HL-60/S4 treated with phorbol 12-myristate 13-acetate at 8.2 ng/mL for 4 days and 3 days (cell line): Measurements from ENCODE around the gene CLCNKB.
"Not testable (repeated sequence)": the region's sequence is repeated elsewhere in the genome, so short reads cannot be mapped to it uniquely, and the experiment has no call there.

ENCODE experiments used
- in situ Hi-C: fragments of 300-500 bp; cut with MboI; formaldehyde crosslinking; loops from 2 replicates; pipeline ENCODE4 v1.15.0; 2022; ENCODE audit warnings: low sequenced_read_pairs

CLCNKB gene

DNA sequence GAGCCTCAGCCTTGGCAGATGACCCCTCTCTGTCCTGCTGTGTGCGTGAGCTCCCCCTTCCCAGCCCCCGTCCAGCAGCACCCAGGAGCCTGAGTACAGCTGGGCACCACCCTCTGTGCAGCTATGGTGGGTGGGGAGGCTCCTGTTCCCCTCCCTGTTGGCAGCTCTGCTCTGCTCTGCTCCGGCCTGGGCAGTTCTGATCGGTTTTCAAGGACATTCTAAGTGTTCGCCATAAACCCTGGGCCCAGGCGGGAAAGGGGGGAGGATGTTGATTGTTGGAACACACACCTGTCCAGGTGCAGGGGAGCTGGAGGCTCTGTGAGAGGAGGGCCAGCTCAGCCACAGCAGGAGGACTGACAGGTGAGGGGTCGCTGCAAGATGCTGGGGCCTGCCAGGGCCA lies at the start of gene CLCNKB:
Gene CLCNKB (plus strand): TSS at position 262 of the 400 bp plus-strand sequence. CDS start 711 bp downstream, outside the sequence.
- in situ Hi-C loops = no loop called here

DNA sequence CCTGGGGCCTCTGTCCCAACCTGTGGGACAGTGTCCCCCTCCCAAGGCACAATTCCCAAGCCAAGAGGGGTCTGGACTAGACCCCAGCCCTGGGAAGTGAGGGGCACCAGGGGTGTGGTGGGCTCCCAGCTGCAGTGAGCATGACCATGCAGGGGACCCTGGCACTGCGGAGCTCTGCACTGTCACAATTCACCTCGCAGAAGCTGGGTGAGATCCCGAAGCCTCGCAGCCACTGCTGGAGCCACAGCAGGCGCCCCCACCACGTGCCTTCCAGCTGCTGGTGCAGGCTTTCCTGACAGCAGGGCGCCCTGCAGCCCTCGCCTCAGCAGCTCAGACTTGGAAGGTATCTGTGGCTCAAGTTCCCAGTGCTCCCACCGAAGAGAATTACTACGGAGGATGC lies 49.5 kb upstream of the CLCNKB start:
- in situ Hi-C loops = no loop called here

DNA sequence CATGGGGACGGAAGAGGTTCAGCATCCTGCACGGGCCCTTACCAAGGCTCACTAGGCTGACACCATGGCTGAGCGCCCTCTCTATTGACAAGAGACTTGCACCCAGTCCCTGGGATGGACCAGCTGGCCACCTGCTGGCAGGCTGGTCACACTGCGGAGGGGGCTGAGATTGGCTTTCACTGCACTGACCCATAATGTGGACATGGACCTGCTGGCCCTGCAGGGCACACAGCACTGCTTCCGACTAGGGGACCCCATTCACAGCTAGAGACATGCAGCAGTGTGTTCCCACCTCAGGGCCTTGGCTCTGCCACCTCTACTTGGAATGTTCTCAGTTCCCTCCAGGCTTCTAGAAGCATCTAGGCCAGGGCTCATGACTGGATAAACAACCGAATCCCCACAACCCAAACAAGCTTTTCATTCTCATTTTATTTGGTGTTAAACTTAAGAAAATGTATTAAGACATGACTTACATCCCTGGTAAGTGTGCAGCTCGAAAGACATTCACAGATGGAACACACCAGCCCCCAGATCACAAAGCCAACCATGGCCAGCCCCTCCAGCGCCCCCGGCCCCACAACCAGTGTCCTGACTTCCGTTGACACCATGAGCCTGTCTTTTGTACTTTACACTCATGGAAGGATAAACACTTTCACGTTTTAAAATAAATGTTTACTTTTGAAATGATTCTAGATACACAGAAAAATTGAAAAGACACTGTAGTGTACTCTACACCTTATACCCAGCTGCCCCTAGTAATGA lies 48.8 kb upstream of the CLCNKB start:
- in situ Hi-C loops = no loop called here

DNA sequence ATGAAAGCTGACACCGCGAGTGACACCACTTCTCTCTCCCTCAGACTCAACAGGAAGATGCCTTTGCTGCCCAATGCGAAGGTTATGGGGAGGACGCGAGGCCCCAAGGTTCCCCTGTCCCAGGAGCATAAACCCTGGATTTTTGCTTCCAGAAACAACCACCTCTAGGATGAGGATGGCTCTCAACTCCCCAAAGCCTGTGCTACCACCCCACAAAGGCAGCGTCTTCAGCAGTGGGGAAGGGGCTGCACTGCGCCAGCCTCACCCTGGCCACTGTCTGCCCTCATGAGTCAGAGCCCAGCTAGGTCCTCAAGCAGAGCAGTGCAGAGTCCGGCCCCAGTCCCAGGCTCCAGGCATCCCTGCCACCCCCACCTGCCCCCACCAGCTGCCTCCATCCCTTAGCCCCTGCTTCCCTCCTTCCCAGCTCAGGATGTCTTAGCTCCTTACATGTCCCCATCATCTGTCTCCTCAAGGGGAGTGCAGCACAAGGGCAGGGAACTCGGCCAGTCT lies 46.5 kb upstream of the CLCNKB start:
- in situ Hi-C loops = no loop called here

GRCh38 chr1:15997637-15998280 lies 45.8 kb upstream of the CLCNKB start:
- in situ Hi-C loops = no loop called here

DNA sequence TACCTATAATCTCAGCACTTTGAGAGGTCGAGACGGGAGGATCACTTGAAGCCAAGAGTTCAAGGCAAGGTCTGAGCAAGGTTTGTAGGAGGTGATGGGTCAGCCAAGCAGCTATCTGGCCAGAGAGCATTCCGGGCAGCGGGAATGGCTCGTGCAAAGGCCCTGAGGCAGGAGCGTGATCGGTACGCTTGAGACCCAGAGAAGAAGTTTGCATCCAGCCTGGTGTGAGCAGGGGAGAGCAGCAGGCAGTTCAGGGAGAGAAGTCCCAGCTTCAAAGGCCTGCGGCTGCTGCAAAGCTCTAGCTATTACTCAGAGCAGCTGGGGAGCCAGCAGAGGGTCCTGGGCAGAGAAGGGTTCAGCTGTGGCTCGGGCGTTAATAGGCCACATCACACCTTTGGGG lies 44.7 kb upstream of the CLCNKB start:
- in situ Hi-C loops = no loop called here

DNA sequence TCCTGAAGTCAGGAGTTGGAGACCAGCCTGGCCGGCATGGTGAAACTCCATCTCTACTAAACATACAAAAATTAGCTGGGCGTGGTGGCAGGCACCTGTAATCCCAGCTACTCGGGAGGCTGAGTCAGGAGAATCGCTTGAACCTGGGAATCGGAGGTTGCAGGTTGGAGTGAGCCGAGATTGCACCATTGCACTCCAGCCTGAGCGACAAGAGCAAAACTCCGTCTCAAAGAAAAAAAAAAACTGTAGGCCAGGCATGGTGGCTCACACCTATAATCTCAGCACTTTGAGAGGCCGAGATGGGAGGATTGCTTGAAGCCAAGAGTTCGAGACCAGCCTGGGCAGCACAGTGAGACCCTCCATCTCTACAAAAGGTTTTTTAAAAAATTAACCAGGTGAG lies 42.3 kb upstream of the CLCNKB start:
- in situ Hi-C loops = not testable (repeated sequence)

- in situ Hi-C loops = no loop called here
These were observed 38.0 kb upstream of the CLCNKB start for GRCh38 chr1:16005597-16005996.

GRCh38 chr1:16006010-16006409 lies 37.6 kb upstream of the CLCNKB start:
- in situ Hi-C loops = no loop called here

DNA sequence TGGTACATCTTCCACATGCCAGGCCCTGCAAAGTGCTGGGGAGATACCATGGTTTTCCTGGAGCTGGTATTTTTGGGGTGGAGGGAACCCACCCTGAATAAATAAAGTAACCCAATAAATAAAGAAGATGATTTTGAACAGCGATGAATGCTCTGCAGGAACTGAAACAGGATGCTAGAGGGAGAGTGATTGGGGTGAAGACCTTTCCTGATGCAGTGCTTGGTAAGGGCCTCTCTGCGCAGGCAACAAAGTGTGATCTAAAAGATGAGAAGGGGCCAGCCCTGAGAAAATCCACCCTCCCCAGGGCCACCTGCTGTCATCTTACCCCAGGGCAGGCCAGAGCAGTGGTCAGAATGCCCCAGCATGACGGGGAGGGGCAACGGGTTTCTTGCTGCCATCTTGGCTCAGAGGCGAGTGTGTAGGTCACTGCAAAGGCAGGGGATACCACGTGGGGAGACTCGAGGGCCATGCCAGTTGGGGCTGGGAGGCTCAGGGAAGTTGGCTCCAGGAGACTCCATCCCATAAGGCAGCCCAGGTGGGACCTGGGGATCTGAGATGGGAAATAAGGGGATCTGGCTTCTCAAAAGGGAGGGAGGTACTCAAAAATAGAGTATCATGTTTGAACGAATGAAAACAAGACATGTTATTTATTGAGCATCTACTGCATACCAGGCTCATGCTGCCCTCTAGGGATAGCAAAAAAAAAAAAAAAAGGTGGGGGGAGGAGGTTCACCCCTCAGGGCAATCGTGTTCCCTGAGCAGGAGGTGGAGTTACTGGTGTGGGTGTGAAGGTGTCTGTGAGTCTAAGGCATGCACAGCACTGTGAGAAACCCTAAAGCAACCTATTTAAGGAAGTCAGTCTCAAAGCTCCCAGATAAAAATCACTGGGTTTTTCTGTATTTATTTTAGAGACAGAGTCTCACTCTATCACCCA lies 36.8 kb upstream of the CLCNKB start:
- in situ Hi-C loops = no loop called here

DNA sequence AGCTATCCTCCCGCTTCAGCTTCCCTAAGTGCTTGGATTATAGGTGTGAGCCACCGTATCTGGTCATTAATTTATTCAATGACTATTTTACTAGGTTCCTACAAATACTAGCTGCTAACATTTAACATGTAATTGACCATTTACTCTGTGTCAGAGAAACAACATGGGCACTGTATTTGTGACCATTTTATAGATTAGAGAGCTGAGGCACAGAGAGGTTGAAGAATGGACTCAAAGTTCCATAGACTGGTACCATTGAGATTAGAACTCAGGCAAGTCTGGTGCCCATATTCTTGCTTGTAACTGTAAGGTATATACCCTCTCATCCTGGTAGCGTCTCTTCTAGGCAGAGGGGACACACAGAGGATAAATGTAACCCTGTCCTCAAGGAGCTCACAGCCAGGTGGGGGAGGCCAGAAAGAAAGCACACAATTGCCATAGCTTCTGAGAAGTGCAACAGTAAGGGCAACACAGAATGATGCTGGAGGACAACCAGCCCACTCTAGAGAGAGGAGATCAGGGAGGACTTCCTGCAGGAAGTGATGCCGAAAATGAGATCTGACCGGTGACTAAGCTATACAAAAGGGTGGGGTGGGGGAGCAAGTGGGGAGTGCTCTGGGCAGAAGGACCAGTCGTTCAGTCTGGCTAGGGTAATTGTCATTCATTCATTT lies 35.8 kb upstream of the CLCNKB start:
- in situ Hi-C loops = no loop called here

DNA sequence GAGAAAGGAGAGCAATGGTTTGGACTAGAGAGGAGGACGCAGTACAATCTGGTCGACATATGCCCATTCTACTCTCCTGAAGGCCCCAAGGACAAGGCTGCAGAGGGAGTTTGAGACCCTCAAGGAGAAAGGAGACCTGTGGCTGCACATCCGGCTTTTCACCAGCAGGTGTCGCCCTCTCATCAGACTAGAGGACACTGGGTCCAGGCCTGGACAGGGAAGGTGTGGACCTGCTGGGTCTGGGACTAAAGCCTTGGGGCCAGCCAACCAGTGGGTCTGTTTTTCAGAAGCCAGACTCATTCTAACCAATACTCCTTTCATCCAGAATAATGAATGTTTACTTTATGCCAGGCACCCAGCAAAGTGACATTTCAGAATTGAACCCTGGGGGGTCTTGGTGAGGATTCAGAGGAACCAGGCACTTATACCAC lies 34.5 kb upstream of the CLCNKB start:
- in situ Hi-C loops = no loop called here

- in situ Hi-C loops = no loop called here
These were observed 33.9 kb upstream of the CLCNKB start for GRCh38 chr1:16009678-16010077.

DNA sequence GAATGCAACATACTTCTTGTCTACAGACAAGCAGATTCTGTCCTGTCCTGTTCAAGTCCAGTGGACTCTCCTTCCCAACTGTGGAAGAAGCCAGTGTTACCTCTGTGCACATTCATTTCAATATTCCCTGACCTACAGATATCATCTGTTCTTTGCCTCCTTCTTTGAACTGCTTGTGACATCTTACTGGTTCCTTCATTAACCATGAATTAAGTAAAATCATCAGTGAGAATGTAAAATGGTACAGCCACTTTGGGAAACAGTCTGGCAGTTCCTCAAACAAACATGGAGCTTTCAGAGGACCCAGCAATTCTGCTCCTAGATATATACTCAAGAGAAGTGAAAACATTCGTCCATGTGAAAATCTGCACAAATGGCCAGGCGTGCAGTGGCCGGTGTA lies 32.7 kb upstream of the CLCNKB start:
- in situ Hi-C loops = no loop called here

DNA sequence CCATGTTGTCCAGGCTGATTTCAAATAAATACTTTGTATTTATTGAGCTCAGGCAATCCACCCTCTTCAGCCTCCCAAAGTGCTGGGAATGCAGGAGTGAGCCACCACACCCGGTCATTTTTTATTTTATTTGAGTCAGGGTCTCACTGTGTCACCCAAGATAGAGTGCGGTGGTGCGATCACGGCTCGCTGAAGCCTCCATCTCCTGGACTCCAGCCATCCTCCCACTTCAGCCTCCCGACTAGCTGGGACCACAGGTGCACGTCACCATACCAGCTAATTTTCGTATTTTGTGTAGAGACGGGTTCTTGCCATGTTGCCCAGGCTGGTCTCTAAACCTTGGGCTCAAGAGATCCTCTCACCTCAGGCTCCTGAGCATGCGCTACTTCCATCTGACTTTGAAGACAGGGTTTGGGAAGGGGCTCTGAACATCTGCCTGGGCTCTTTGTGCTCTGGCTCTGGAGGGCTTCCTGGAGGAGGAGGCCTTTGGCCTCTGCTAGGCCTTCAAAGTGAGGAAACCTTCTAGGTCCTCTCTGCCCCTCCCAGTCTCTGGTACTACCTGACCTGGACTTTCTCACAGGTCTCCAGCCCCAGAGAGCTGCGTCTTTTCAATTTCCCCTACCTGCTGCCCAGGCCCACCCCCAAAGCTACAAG lies 31.5 kb upstream of the CLCNKB start:
- in situ Hi-C loops = no loop called here

DNA sequence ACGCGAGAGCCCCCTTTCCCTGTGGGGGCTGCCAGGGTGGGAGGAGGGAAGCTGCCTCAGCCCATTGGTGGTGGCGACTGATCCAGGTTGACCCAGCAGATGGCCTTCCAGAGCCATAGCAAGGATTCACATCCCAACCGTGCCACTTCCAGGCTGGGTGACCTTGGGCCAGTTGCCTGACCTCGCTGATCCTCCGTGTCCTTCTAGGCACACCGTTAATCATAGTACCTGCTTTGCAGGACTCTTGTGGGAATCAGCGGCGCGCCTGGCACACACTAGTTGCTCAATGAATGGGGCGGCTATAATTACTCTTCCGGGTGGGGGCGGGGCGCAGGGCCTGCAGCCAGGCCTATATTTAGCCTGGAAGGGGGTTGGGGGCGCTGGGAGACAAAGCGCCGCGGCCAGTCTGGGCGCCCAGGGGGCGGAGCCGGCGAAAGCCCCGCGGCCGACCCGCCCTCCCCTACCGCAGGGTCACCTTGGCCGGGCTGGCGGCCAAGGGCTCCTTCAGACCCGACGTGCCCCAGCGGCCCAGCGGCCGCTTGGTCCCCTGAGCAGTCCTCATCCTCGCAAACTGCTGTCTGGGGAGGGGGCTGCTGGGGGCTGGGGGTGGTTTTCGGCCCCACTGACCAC lies 30.9 kb upstream of the CLCNKB start:
- in situ Hi-C loops = no loop called here

GRCh38 chr1:16013220-16013907 lies 30.2 kb upstream of the CLCNKB start:
- in situ Hi-C loops = no loop called here

GRCh38 chr1:16013908-16014258 lies 29.7 kb upstream of the CLCNKB start:
- in situ Hi-C loops = no loop called here
